ENCODE measurements around the gene CYFIP1. TPM values are rescaled to one million over a fixed set of nuclear protein-coding genes. Genes with fewer than 3 reads are reported as not detected.
A peak's percentile ranks its signal among the peaks of the same experiment; 100 is the strongest.

CYFIP1 gene
- total RNA-seq, 1 donor from 2014 or later = 116 TPM

- Histone ChIP-seq H3K4me1 (ENCODE audit: insufficient read depth, low read length) (no peaks in the 10 kb centered on the region), H3K36me3 (ENCODE audit: insufficient read depth, low read length) (peaks cover 16% of the 10 kb centered on the region), H3K79me2 (ENCODE audit: insufficient read depth, low read length) (peaks cover 96% of the 10 kb centered on the region), H3K27ac (ENCODE audit: low read depth, low read length) (no peak overlapping the region), H3K27me3 (ENCODE audit: insufficient read depth, low read length) (no peaks in the 10 kb centered on the region), H3K9ac (ENCODE audit: low read length) (peak overlapping the region; percentile 12), H4K20me1 (ENCODE audit: insufficient read depth, low read length) (peaks cover 71% of the 10 kb centered on the region), H3K9me3 (ENCODE audit: insufficient read depth, low read depth, low read length) (no peaks in the 10 kb centered on the region), H3K4me3 (ENCODE audit: insufficient read depth, low read depth, low read length) (no peak overlapping the region), H3K4me2 (ENCODE audit: low read length) (no peak overlapping the region), H2AFZ (ENCODE audit: low read depth, low read length) (no peak overlapping the region)
- peaks cover 14% of the 10 kb centered on the region for H3K36me3 Mint-ChIP-seq (ENCODE audit: low read depth, unreplicated experiment)
- TF ChIP-seq EZH2 (IDR thresholded peaks at IDR 0.05; ENCODE audit: insufficient read depth, low read length) (no peak), CTCF (IDR thresholded peaks at IDR 0.05; ENCODE audit: insufficient read depth, low read depth, low read length) (no peak)
- peak overlapping the region; percentile 96 for H3K27ac Mint-ChIP-seq (ENCODE audit: unreplicated experiment)
- FAIRE-seq (no peak), DNase-seq (ENCODE audit: low read depth) (peak; percentile 10)
- no peaks in the 10 kb centered on the region for H3K27me3 Mint-ChIP-seq (ENCODE audit: low read depth, unreplicated experiment)
- peaks cover 51% of the 10 kb centered on the region for H3K4me1 Mint-ChIP-seq (ENCODE audit: low read depth, unreplicated experiment)
- no peaks in the 10 kb centered on the region for H3K9me3 Mint-ChIP-seq (ENCODE audit: unreplicated experiment)
- peak overlapping the region; percentile 50 for H3K4me3 Mint-ChIP-seq (ENCODE audit: unreplicated experiment)
Measured at GRCh38 chr15:22845289-22845900, 134.8 kb downstream of the CYFIP1 start.

GRCh38 chr15:22844421-22845288, 135.5 kb downstream of the CYFIP1 start:
- Mint-ChIP-seq H3K27me3 (ENCODE audit: low read depth, unreplicated experiment) (no peaks in the 10 kb centered on the region), H3K4me1 (ENCODE audit: low read depth, unreplicated experiment) (peaks cover 44% of the 10 kb centered on the region)
- H3K27ac ChIP-seq (ENCODE audit: low read depth, low read length) = no peak overlapping the region

More at GRCh38 chr15:22844421-22845288, 135.5 kb downstream of the CYFIP1 start:
- Mint-ChIP-seq H3K9me3 (ENCODE audit: unreplicated experiment) (no peaks in the 10 kb centered on the region), H3K4me3 (ENCODE audit: unreplicated experiment) (peak overlapping the region; percentile 70), H3K36me3 (ENCODE audit: low read depth, unreplicated experiment) (peaks cover 11% of the 10 kb centered on the region), H3K27ac (ENCODE audit: unreplicated experiment) (peak overlapping the region; percentile 96)
- Histone ChIP-seq H3K9me3 (ENCODE audit: insufficient read depth, low read depth, low read length) (no peaks in the 10 kb centered on the region), H3K36me3 (ENCODE audit: insufficient read depth, low read length) (peaks cover 14% of the 10 kb centered on the region), H2AFZ (ENCODE audit: low read depth, low read length) (no peak overlapping the region), H3K9ac (ENCODE audit: low read length) (peak overlapping the region; percentile 12), H3K4me2 (ENCODE audit: low read length) (no peak overlapping the region), H3K4me3 (ENCODE audit: insufficient read depth, low read depth, low read length) (no peak overlapping the region), H3K27me3 (ENCODE audit: insufficient read depth, low read length) (no peaks in the 10 kb centered on the region), H3K79me2 (ENCODE audit: insufficient read depth, low read length) (peaks cover 96% of the 10 kb centered on the region), H4K20me1 (ENCODE audit: insufficient read depth, low read length) (peaks cover 64% of the 10 kb centered on the region), H3K4me1 (ENCODE audit: insufficient read depth, low read length) (peaks cover 3% of the 10 kb centered on the region)
- TF ChIP-seq EZH2 (IDR thresholded peaks at IDR 0.05; ENCODE audit: insufficient read depth, low read length) (no peak), CTCF (IDR thresholded peaks at IDR 0.05; ENCODE audit: insufficient read depth, low read depth, low read length) (no peak)
- DNase-seq (ENCODE audit: low read depth) (no peak), FAIRE-seq (no peak)

Data from astrocyte (in vitro differentiated cells and primary cell).